ENCODE results near the gene SNTG2. TPM values are rescaled to one million over a fixed set of nuclear protein-coding genes. Genes with fewer than 3 reads are reported as not detected.

The SNTG2 gene
- total RNA-seq, 1 donor from 2014 or later, result 0.47 TPM

GRCh38 chr2:981759-982158 is 31.1 kb downstream of the SNTG2 start:
- DNase-seq (ENCODE audit: low read depth, low spot score), result no peak
- no peak overlapping the region for H3K4me3 Mint-ChIP-seq
- no peaks in the 10 kb centered on the region for H3K36me3 Mint-ChIP-seq (ENCODE audit: low read depth)
- no peak overlapping the region for H3K27ac Mint-ChIP-seq (ENCODE audit: unreplicated experiment)
- TF ChIP-seq, protein P1, sequence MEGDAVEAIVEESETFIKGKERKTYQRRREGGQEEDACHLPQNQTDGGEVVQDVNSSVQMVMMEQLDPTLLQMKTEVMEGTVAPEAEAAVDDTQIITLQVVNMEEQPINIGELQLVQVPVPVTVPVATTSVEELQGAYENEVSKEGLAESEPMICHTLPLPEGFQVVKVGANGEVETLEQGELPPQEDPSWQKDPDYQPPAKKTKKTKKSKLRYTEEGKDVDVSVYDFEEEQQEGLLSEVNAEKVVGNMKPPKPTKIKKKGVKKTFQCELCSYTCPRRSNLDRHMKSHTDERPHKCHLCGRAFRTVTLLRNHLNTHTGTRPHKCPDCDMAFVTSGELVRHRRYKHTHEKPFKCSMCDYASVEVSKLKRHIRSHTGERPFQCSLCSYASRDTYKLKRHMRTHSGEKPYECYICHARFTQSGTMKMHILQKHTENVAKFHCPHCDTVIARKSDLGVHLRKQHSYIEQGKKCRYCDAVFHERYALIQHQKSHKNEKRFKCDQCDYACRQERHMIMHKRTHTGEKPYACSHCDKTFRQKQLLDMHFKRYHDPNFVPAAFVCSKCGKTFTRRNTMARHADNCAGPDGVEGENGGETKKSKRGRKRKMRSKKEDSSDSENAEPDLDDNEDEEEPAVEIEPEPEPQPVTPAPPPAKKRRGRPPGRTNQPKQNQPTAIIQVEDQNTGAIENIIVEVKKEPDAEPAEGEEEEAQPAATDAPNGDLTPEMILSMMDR (conservative IDR thresholded peaks at IDR 0.05), result no peak
- H3K4me1 Mint-ChIP-seq, result peaks cover 6% of the 10 kb centered on the region
- no peaks in the 10 kb centered on the region for H3K9me3 Mint-ChIP-seq
- peaks cover 4% of the 10 kb centered on the region for H3K27me3 Mint-ChIP-seq (ENCODE audit: low read depth)

DNA sequence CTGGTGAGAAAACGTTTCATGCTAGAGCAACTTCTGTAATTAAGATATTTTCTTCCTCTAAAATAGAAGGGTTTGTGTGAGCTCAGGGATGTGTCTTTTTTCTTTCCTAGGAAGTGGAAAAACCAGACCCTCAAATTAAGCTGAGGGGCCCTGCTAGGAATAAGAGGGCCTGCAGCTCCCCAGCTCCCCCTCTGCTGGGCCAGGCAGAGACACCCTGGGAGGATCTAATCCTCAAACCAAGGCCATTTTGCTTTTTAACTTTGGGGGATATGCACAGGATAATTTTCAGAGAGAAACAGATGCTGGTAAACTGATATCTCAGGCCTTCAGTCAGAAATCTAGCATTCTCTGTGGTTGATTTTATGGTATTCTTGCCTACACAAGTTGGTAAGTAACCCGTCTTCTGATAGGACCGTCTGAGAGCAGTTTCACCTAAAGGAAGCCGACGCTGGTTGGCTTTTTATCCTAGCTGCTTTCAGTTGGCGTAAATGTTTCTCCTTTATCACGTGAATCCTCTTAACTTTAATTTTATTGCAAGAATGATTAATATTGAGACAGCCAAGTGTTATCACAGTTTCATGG is 34.8 kb downstream of the SNTG2 start:
- H3K27me3 Mint-ChIP-seq (ENCODE audit: low read depth), result peaks cover 4% of the 10 kb centered on the region
- no peak overlapping the region for H3K27ac Mint-ChIP-seq (ENCODE audit: unreplicated experiment)
- DNase-seq (ENCODE audit: low read depth, low spot score), result no peak
- TF ChIP-seq, protein P1 (conservative IDR thresholded peaks at IDR 0.05), result no peak
- H3K9me3 Mint-ChIP-seq, result no peaks in the 10 kb centered on the region
- peaks cover 9% of the 10 kb centered on the region for H3K4me1 Mint-ChIP-seq
- H3K4me3 Mint-ChIP-seq, result no peak overlapping the region
- H3K36me3 Mint-ChIP-seq (ENCODE audit: low read depth), result no peaks in the 10 kb centered on the region

GRCh38 chr2:987789-988188 is 37.1 kb downstream of the SNTG2 start:
- TF ChIP-seq, protein P1 (conservative IDR thresholded peaks at IDR 0.05), result no peak
- Mint-ChIP-seq H3K9me3 (no peaks in the 10 kb centered on the region), H3K36me3 (ENCODE audit: low read depth) (no peaks in the 10 kb centered on the region), H3K27me3 (ENCODE audit: low read depth) (peaks cover 2% of the 10 kb centered on the region), H3K4me3 (no peak overlapping the region), H3K4me1 (peaks cover 11% of the 10 kb centered on the region), H3K27ac (ENCODE audit: unreplicated experiment) (no peak overlapping the region)
- no peak for DNase-seq (ENCODE audit: low read depth, low spot score)

DNA sequence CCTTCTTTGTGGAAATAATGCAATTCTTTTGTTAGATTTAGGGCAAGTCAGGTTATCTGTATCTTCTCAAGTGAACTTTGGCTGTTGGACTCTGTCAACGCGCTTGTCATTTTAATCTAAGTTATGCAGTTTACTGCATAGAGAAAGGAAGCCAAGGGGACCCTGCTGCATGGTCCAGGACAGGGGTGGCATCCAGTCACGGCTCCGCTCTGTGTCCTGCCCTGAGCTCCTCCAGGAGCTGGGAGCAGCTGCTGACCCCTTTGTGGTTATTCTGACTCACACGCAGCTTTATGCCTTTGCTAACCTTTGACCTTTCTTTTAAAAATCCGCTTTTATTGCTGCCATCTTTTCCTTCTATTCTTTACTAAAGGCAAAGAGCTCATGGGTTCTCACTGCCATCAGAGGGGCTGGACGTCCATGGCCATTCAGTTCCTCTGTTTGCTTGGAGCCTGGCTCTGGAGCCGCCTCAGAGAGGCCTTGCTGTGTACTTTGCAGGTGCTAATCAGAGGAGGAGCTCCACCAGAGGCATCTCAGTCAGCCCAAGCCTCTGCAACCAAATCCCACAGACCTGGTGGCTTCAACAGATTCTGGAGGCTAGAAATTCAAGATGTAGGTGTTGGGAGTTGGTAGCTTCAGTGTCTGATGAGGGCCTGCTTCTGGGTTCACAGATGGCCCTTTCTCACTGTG is 39.3 kb downstream of the SNTG2 start:
- peaks cover 11% of the 10 kb centered on the region for H3K4me1 Mint-ChIP-seq
- H3K36me3 Mint-ChIP-seq (ENCODE audit: low read depth), result no peaks in the 10 kb centered on the region
- TF ChIP-seq, protein P1 (conservative IDR thresholded peaks at IDR 0.05), result no peak
- no peak overlapping the region for H3K27ac Mint-ChIP-seq (ENCODE audit: unreplicated experiment)
- H3K27me3 Mint-ChIP-seq (ENCODE audit: low read depth), result no peaks in the 10 kb centered on the region
- DNase-seq (ENCODE audit: low read depth, low spot score), result no peak
- H3K4me3 Mint-ChIP-seq, result no peak overlapping the region
- no peaks in the 10 kb centered on the region for H3K9me3 Mint-ChIP-seq

GRCh38 chr2:990970-991369 is 40.3 kb downstream of the SNTG2 start:
- DNase-seq (ENCODE audit: low read depth, low spot score), result no peak
- H3K27me3 Mint-ChIP-seq (ENCODE audit: low read depth), result no peaks in the 10 kb centered on the region
- H3K4me3 Mint-ChIP-seq, result no peak overlapping the region
- H3K9me3 Mint-ChIP-seq, result peaks cover 3% of the 10 kb centered on the region
- TF ChIP-seq, protein P1 (conservative IDR thresholded peaks at IDR 0.05), result no peak
- no peak overlapping the region for H3K27ac Mint-ChIP-seq (ENCODE audit: unreplicated experiment)
- H3K4me1 Mint-ChIP-seq, result peaks cover 11% of the 10 kb centered on the region
- H3K36me3 Mint-ChIP-seq (ENCODE audit: low read depth), result no peaks in the 10 kb centered on the region
